HuH-7.5 (cell line): ENCODE measurements around the gene AKAP13.
"Not testable (repeated sequence)": the region's sequence is repeated elsewhere in the genome, so short reads cannot be mapped to it uniquely, and the experiment has no call there.

Source experiments
- DNase-seq: peaks from one replicate; pipeline ENCODE4 v3.0.0; 2011; ENCODE audit warnings: low spot score

AKAP13 gene, protein sequence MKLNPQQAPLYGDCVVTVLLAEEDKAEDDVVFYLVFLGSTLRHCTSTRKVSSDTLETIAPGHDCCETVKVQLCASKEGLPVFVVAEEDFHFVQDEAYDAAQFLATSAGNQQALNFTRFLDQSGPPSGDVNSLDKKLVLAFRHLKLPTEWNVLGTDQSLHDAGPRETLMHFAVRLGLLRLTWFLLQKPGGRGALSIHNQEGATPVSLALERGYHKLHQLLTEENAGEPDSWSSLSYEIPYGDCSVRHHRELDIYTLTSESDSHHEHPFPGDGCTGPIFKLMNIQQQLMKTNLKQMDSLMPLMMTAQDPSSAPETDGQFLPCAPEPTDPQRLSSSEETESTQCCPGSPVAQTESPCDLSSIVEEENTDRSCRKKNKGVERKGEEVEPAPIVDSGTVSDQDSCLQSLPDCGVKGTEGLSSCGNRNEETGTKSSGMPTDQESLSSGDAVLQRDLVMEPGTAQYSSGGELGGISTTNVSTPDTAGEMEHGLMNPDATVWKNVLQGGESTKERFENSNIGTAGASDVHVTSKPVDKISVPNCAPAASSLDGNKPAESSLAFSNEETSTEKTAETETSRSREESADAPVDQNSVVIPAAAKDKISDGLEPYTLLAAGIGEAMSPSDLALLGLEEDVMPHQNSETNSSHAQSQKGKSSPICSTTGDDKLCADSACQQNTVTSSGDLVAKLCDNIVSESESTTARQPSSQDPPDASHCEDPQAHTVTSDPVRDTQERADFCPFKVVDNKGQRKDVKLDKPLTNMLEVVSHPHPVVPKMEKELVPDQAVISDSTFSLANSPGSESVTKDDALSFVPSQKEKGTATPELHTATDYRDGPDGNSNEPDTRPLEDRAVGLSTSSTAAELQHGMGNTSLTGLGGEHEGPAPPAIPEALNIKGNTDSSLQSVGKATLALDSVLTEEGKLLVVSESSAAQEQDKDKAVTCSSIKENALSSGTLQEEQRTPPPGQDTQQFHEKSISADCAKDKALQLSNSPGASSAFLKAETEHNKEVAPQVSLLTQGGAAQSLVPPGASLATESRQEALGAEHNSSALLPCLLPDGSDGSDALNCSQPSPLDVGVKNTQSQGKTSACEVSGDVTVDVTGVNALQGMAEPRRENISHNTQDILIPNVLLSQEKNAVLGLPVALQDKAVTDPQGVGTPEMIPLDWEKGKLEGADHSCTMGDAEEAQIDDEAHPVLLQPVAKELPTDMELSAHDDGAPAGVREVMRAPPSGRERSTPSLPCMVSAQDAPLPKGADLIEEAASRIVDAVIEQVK (N-terminal part only)

DNA sequence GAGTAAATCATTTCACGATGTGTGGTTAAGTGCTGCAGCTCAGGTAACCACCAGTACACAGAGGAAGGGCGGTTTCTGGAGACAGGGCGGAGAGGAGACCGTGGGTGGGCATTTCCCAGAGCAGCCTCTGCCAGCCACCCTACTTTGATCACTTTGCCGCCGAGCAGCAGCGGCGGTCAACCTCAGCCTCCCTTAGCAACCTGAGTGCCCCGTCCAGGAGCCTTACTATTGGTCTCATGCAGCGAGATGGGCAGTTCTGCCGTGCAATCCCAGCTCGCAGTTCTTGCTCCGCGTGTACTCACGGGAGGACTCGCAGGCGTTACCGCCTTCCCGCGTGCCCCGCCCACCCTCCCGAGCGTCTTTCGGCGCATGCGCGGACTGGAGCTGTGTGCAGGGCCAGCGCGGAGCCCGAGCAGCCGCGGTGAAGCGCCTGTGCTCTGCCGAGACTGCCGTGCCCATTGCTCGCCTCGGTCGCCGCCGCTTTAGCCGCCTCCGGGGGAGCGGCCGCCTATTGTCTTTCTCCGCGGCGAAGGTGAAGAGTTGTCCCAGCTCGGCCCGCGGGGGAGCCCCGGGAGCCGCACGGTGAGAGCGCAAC, at the start of gene AKAP13:
AKAP13 (plus strand) TSS at position 387 of the 595 bp plus-strand sequence. CDS start 105,118 bp downstream, outside the sequence.
- peak; percentile 96 for DNase-seq

DNA sequence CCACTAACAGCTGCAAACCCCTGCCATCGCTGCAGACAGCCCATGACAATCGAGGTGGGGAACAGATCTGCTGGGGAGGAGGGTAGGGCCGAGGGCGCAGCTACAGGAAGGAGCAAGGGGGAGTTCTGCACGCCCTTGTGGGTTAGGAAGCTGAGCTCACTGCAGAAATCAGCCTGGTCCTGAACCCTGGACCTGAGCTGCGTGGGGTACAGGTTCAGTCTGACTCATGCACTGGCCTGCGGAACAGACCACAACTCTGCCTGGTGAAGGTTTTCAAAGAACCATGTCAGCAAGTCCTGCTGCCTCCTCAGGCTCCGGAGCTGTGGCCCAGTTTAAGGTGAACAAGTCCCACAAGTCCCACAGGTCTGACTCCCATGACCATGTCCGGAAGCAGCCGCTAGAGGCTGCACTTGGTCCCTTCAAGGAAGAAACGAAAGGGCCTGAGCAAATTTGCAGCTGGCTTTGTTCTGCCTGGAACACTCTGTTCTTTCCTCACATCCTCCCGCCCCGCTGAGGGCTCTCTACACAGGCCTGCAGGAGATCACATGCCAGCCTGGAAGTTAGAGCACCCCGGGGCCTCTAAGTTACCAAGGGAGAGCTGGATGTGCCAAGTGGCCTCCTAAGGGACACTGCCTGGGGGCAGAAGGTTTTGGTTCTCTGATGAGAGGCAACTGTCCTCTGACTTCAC, 49.4 kb upstream of the AKAP13 start:
- peak; percentile 65 for DNase-seq

DNA sequence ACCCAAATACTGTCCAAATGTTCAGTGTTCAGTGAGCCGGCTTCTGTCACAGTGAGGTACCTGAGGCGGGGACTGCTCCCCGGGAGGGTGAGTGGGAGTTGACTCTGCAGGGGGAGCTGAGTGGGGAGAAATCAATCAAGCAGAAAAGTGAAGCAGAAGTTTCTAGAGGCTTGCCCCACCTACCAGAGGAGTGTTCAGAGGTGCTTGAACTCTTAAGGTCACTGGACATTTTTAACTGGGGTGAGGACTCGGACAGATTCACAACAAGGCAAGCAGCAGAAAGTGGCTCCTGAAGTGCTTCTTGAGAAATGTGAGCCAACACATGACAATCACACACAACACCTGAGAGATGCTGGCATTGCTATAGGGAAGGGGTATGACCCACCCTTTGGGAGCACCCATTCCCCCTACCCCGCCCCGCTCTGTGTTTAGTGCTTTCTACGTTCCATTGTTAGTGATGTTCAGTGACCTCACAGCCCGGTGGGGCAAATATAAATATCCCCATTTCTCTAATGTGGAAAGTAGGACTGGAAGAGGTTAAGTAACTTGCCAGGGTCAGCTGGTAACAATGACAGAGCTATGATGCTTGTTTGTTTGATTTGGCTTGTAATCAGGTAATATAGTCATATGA, 48.6 kb upstream of the AKAP13 start:
- DNase-seq, result no peak

DNA sequence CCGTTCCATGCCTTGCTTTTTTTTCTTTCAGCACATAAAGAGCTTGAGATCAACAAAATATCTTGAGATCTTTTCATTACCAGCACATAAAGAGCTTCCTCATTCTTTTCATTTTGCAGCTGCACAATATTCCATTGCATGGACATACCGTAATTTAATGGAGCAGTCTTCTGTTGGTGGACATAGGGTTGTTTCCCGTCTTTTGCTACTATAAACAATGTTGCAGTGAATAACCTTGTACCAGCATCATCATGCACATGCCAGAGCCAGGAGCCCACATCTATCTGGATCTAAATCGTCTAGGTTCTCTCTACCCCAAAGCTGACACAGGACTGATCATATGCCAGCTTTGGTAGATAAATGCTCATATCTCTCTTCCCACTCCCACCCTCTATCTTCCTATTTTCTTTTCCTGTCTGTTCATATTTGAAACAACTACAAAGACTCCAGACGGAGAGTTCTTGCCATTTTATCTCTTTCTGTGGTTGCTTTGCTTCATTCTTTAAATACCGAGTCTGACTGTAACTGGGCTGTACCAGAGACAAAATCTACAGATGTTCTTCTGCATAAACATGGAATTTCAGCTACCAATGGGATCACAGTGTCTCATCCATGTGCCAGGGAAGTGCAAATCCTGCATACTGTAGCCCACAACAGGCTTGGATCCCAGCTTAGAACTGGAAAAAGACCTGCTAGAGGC, 47.1 kb upstream of the AKAP13 start:
- no peak for DNase-seq

DNA sequence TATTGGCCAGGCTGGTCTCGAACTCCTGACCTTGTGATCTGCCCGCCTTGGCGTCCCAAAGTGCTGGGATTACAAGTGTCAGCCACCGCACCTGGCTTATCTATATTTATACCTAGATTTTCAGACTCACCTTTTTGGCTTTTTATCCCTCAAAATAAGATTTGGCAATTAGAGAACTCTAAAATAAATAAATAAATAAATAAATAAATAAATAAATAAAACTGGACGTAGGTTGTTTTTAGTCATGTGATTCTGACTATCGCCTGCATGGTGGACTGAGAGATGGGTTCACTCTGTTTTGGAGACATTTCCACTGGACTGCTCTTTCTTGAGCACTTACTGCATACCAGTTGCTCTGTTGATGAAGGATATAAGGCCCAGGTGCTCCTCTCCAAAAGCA, 46.2 kb upstream of the AKAP13 start:
- no peak for DNase-seq

DNA sequence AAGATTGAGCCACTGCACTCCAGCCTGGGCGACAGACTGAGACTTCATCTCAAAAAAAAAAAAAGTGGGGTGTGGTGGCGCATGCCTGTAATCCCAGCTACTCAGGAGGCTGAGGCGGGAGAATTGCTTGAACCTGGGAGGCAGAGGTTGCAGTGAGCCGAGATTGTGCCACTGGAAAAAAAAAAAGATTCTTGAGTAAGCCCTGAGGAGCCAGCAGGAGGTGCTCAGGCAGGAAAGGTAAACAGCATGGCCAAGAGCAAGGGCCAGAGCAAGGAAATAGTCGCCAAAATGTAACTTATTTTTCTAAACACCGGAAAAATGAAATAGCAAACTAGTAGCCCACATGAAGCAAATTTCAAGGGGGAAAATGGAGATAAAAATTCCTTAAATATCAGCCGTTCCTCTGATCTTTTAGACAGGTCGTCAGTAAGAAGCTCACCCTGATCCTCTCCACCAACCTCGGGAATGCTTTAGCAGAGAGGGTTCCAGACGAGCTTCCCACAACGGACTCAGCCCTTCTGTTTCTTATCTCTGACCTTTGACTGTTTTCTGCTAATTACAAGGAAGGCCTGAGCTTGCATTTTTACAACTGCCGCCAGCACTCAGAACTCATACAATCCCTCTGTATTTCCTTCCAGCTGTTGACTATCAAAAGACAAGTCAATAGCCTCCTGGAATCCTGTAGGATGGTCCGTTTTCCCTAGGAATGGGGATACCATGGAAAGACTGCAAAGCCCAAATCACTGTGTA, 45.0 kb upstream of the AKAP13 start:
- peak; percentile 38 for DNase-seq

DNA sequence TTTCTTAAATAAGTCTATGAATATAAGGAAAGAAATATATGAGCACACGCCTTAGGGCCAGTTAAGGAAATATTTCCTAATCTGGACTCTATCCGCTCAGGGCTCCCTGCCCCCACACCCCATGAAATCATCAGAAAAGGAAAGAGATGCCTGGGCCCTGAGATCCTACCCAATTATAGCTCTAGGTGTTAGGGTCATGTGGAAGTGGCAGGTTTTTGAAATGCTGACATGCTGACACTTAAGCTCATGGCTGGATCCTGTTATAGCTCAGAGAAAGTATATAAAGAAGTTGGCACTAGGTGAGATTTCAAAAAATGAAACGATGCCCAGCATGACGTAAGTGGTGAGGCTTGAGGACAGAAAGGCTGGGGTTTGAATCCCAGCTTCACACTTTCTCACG, 43.5 kb upstream of the AKAP13 start:
- DNase-seq, result no peak

DNA sequence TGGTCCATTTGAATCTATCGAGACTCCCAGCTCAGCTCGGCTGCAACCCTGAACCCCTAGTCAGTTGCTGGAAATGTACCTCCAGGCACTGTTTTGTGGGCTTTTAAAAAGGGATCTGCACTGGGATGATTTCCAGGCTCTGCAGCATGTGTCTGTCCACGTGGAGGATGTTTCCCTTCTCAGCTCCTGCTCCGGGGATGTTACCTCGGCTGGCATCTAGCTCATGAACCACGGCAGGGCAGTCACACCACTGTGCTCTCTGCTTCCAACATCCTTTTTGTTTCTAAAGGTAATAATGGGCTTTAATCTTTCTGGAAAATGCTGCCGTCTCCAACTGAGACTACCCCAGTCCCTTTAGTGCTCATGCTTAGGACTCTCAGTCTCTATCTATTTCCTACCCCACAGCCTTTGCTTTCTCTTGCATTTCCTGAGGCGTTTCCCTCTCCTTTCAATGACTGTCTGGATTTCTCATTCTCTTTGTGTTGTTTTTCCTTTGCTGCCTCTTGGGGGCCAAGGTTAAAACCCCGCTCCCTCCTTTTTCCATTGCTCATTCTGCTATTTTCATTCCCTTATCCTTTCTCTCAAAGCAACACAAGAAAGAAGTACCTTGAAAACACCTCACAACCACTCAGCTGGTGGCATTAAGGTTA, 42.9 kb upstream of the AKAP13 start:
- DNase-seq, result no peak

DNA sequence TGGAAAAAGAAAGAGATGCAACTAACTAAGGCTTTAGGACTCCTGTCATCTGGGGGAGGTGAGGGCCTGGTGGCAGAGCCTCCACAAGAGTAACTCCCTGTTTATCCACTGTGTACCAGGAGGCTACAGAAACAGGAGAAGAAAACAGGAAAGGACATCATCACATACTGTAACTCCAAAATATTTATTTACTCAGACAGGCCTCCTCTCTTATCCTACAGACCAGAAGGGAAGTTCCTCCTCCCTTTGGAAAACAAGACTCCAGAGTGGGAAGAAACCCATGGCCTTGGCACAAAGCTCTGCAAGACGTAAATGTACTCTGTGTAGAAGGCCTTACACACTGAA, 40.1 kb upstream of the AKAP13 start:
- DNase-seq, result no peak

DNA sequence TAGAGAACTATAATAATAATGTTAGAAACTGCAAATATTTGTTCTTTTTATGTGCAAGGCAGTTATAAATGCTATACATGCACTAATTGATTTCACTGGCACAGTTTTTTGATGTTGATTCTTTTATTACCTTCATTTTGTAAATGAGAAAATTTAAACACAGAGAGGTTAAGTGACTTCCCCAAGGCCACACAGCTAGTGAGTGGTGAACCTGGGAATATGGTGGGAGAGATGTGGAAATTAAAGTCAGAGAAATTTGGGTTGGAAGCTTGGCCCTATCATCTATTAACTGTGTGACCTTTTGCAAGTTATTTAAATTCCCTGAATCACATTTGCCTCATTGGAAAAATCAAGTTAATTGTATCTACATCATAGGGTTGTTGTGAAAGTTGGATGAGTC, 39.6 kb upstream of the AKAP13 start:
- DNase-seq, result no peak

DNA sequence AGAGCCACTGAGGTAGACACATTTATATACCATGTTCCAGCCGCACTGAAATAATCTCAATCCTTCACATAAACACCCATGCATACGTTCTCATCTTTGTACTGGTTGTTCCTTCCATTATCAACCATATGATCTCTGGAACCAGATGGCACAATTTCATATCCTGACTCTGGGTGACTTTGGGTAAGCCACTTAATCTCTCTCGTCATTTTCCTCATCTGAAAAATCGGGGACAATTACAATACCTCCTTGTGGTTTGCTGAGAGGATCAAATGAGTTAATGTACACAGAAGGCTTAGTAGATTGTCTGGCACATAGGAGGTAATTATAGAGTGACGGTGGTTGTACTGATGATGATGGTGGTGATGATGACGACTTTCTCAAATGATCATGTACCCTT, 38.2 kb upstream of the AKAP13 start:
- DNase-seq, result not testable (repeated sequence)

DNA sequence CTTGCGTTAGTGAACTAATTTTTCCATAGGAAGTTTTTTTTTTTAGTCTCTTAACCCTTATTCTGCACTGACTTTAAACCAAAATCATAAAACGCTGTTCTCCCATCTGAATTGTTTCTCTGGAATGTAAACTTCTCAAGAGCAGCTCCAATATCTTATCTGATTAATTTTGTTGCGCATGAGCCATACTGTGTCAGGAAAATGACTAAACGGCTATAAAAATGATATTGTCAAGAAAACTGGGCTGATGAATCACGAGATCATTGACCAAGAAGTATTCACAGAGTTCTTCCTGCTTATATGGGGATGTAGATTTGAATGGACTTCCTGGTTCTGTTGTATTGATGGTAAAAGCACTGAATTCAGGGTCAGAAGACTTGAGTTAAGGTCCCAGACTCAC, 37.0 kb upstream of the AKAP13 start:
- not testable (repeated sequence) for DNase-seq

DNA sequence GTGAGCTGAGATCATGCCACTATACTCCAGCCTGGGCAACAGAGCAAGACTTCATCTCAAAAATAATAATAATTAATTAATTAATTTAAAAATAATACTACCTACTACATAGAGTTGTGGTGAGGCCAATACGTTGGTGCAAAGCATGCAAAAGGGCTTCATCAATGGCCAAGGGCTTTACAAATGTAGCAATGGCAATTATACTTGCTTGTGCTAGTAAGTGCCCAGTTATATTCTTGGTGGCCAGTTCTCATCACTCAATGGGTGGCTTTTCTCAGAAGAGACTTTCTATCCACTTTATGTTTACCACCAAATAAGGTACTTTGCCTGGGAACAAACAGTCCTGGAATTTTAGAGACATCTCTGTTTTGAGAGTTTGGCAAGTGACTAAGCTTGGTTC, 36.2 kb upstream of the AKAP13 start:
- DNase-seq, result not testable (repeated sequence)

DNA sequence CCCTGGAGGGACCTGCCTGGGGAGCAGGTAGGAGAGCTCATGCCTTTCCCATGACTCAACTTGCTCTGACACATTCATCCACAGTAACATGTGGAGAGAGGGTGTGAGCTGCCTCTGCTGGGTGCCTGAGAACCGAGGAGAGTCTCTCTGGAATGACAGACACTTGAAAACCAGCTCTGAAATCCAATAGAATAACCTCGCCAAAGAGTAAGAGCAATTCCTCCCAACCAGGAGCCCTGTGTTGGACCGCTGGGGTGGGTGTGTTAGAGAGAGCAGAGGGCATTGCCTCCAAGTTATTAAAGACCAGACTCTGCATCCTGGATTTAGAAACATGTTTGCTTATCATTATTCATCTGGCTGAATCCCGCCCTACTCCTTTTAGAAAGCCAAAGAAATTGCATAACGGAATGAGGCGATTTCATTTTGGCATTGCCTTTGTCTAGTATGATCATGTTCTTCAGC, 35.7 kb upstream of the AKAP13 start:
- DNase-seq, result not testable (repeated sequence)

DNA sequence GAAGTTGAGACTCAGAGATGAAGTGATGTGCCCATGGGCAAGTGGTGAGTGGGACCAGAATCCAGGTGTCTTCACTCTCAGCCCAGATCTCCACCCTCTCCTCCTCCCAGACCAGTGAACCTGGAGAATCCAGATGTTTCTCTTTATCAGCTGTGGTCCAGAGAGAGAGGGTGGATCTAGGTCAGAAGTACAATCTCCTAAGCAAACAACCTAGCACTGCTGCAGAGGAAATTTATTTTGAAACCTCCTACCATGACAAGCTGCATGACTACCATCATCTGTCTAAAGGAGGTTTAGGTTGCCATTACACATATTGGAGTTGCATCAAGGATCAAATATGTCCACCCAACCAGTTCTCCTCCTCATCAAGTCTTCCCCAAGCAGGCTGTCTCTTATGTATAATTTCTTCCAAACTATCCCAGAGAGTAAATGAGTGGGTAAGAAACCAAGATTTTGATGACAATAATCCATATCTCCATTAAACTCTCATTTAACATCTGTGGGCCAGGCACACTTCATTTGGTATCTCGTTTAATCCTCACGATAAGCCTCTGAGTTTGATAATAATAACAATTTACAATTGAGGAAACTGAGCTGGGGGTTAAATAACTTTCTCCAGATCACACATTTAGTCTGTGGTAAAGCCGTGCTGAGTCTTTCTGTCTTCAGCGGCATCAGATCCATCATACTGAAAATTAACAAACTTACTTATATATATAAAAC, 35.0 kb upstream of the AKAP13 start:
- DNase-seq, result not testable (repeated sequence)

DNA sequence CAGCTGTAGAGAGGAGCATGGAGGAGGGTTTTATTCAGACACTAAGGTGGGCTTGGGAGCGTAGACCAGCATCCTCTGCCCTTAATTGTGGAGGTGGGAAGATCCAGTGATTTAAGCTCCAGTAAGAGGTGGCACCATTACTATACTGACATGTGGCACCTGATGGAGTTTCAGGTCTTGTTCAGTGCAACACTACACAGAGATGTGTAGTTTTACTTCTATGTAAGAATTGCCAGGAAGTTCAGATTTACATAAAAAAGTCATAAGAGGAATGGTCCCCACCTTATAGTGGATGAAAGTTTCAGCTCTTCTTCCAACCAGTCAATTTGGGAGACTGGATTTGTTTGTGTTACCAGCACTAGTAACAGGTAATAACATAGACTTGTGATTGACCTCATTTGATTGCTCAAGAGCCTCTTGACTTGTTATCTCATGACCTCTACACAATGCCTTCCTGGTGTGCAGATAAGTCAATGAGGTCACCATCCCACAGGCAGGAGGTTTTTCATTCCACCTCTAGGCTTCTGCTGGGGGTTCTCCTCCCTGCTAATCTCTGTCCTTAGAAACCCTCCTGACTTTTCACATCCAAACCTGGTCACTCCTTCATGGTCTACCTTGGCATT, 33.8 kb upstream of the AKAP13 start:
- not testable (repeated sequence) for DNase-seq

DNA sequence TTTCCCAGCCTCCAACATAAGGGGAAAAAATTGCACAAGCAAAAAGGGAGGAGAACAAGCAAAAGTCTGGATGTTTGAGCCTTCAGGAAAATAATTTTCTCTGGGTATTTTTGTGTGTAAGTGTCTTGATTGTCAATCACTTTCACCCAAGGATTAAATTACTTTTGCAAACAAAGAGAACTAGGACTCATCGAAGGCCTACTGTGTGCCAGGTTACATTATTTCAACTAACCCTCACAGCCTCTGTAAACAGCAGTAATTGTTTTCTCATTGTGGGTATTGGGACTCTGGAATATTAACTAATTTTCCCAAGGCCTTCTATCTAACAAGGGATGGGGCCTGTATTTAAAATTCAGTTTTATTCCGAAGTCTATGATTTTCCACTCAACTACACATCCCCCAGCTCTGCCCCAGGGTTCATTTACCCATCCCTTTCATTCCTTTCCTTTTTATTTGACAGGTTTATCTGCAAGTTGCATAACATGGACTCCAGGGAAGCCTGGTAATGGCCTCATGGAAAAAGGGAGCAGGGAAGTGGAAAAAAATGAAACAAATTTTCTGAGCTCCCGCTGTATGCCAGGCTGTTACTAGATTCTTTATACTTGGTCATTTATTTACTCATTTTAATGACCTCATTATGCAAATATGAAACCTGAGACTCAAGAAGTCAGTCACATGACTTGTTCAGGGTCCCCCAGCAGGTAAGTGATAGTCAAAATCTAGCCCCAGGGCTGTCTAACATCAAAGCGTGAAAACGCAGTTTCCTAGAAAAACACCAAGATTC, 32.9 kb upstream of the AKAP13 start:
- DNase-seq, result not testable (repeated sequence)
